H9 (cell line): ENCODE results near the gene CD300LG. TPM values are rescaled to one million over a fixed set of nuclear protein-coding genes. Genes with fewer than 3 reads are reported as not detected.

ENCODE experiments used
- DNase-seq: peaks from one replicate; pipeline ENCODE4 v3.0.0-alpha.2; 2017
- H2AFZ ChIP-seq: one replicate; pipeline ENCODE4 v1.6.1; 2013; ENCODE audit warnings: mild to moderate bottlenecking, low read length, control low read depth, moderate library complexity
- H2AK5ac ChIP-seq: 2 replicates; pipeline ENCODE4 v1.6.1; 2013; ENCODE audit warnings: low read length, control low read depth, mixed read lengths; ENCODE audit not compliant: insufficient read length
- H2BK120ac ChIP-seq: one replicate; pipeline ENCODE4 v1.6.1; 2013; ENCODE audit warnings: low read depth, mild to moderate bottlenecking, low read length, control low read depth, inconsistent platforms; ENCODE audit not compliant: poor library complexity, severe bottlenecking
- H2BK12ac ChIP-seq: 2 replicates; pipeline ENCODE4 v1.6.1; 2013; ENCODE audit warnings: low read length, control low read depth, mixed read lengths, low read depth; ENCODE audit not compliant: insufficient read length
- H2BK15ac ChIP-seq: 2 replicates; pipeline ENCODE4 v1.6.1; 2013; ENCODE audit warnings: low read depth, low read length, control low read depth
- H2BK20ac ChIP-seq: one replicate; pipeline ENCODE4 v1.6.1; 2013; ENCODE audit warnings: low read depth, mild to moderate bottlenecking, low read length, control low read depth, inconsistent platforms; ENCODE audit not compliant: poor library complexity, severe bottlenecking
- H2BK5ac ChIP-seq: 2 replicates; pipeline ENCODE4 v1.6.1; 2013; ENCODE audit warnings: low read length, control low read depth, mixed read lengths; ENCODE audit not compliant: insufficient read length
- H3K14ac ChIP-seq: 2 replicates; pipeline ENCODE4 v1.6.1; 2013; ENCODE audit warnings: low read length, control low read depth; ENCODE audit not compliant: insufficient read depth
- H3K18ac ChIP-seq: 2 replicates; pipeline ENCODE4 v1.6.1; 2013; ENCODE audit warnings: low read depth, mild to moderate bottlenecking, mixed read lengths, low read length, control low read depth; ENCODE audit not compliant: insufficient read length
- H3K23ac ChIP-seq: 2 replicates; pipeline ENCODE4 v1.6.1; 2013; ENCODE audit warnings: low read length, control low read depth, mixed read lengths, low read depth; ENCODE audit not compliant: insufficient read length
- H3K23me2 ChIP-seq: 2 replicates; pipeline ENCODE4 v1.6.1; 2013; ENCODE audit warnings: low read depth, mild to moderate bottlenecking, mixed read lengths, low read length, control low read depth; ENCODE audit not compliant: insufficient read length, poor library complexity, severe bottlenecking
- H3K27ac ChIP-seq: 2 replicates; pipeline ENCODE4 v1.5.1; 2013; ENCODE audit warnings: low read length, control low read depth, mixed read lengths, low read depth; ENCODE audit not compliant: insufficient read length
- H3K27me3 ChIP-seq: 2 replicates; pipeline ENCODE4 v1.6.1; 2013; ENCODE audit warnings: low read length, control low read depth, inconsistent platforms; ENCODE audit not compliant: insufficient read depth
- H3K4ac ChIP-seq: 2 replicates; pipeline ENCODE4 v1.6.1; 2013; ENCODE audit warnings: low read depth, mild to moderate bottlenecking, control low read depth, inconsistent platforms, low read length, moderate library complexity
- H3K4me1 ChIP-seq: 2 replicates; pipeline ENCODE4 v1.6.1; 2013; ENCODE audit warnings: low read length, control low read depth, inconsistent platforms; ENCODE audit not compliant: insufficient read depth
- H3K4me2 ChIP-seq: 2 replicates; pipeline ENCODE4 v1.6.1; 2013; ENCODE audit warnings: low read length, control low read depth, mixed read lengths; ENCODE audit not compliant: insufficient read length, insufficient read depth
- H3K56ac ChIP-seq: 2 replicates; pipeline ENCODE4 v1.6.1; 2013; ENCODE audit warnings: low read depth, mild to moderate bottlenecking, mixed read lengths, low read length, control low read depth; ENCODE audit not compliant: insufficient read length
- H3K79me1 ChIP-seq: 2 replicates; pipeline ENCODE4 v1.6.1; 2013; ENCODE audit warnings: low read depth, mild to moderate bottlenecking, moderate library complexity, low read length, control low read depth, inconsistent platforms; ENCODE audit not compliant: insufficient read depth, poor library complexity, severe bottlenecking
- H3K79me2 ChIP-seq: 2 replicates; pipeline ENCODE4 v1.6.1; 2013; ENCODE audit warnings: low read length, control low read depth, inconsistent platforms; ENCODE audit not compliant: insufficient read depth
- H3K9ac ChIP-seq: 2 replicates; pipeline ENCODE4 v1.6.1; 2013; ENCODE audit warnings: low read length, control low read depth, mixed read lengths; ENCODE audit not compliant: insufficient read length; ENCODE audit errors: extremely low read depth
- H3K9me3 ChIP-seq: one replicate; pipeline ENCODE4 v1.6.1; 2013; ENCODE audit warnings: low read depth, low read length, inconsistent platforms; ENCODE audit not compliant: control insufficient read depth
- H3T11ph ChIP-seq: one replicate; pipeline ENCODE4 v1.6.1; 2013; ENCODE audit warnings: mild to moderate bottlenecking, low read length, control low read depth, inconsistent platforms
- H4K20me1 ChIP-seq: one replicate; pipeline ENCODE4 v1.6.1; 2013; ENCODE audit not compliant: control insufficient read depth, insufficient read length, insufficient read depth
- H4K5ac ChIP-seq: 2 replicates; pipeline ENCODE4 v1.6.1; 2013; ENCODE audit warnings: low read depth, mild to moderate bottlenecking, mixed read lengths, low read length, control low read depth; ENCODE audit not compliant: insufficient read length
- H4K8ac ChIP-seq: replicated peaks from 2 replicates; pipeline ENCODE4 v1.6.1; 2013; ENCODE audit warnings: low read length, control low read depth, mixed read lengths, low read depth; ENCODE audit not compliant: insufficient read length
- H4K91ac ChIP-seq: 2 replicates; pipeline ENCODE4 v1.6.1; 2013; ENCODE audit warnings: low read depth, mild to moderate bottlenecking, moderate library complexity, mixed read lengths, low read length, control low read depth; ENCODE audit not compliant: insufficient read length
- H3K27ac Mint-ChIP-seq, 3 experiments: 2 replicates in 2 of 3; 3 replicates in 1 of 3; pipeline ENCODE4 v1.8.0; 2020 to 2021; ENCODE audit warnings: mixed read lengths in 3 of 3, mild to moderate bottlenecking in 1 of 3, moderate library complexity in 1 of 3
- H3K27me3 Mint-ChIP-seq: 2 replicates; pipeline ENCODE4 v1.8.0; 2021; ENCODE audit warnings: low read depth, mild to moderate bottlenecking, moderate library complexity, mixed read lengths
- H3K36me3 Mint-ChIP-seq, 3 experiments: 2 replicates in 2 of 3; 3 replicates in 1 of 3; pipeline ENCODE4 v1.8.0; 2020 to 2021; ENCODE audit warnings: low read depth in 3 of 3, mixed read lengths in 3 of 3; ENCODE audit not compliant: insufficient read depth in 1 of 3
- H3K4me1 Mint-ChIP-seq, 2 experiments: 2 replicates each; pipeline ENCODE4 v1.8.0; 2020; ENCODE audit warnings: mixed read lengths in 2 of 2
- H3K4me3 Mint-ChIP-seq, 2 experiments: 2 replicates in 1 of 2; 3 replicates in 1 of 2; pipeline ENCODE4 v1.8.0; 2020 to 2021; ENCODE audit warnings: mild to moderate bottlenecking in 2 of 2, mixed read lengths in 2 of 2, moderate library complexity in 1 of 2
- H3K9me3 Mint-ChIP-seq, 2 experiments: 2 replicates in 1 of 2; 3 replicates in 1 of 2; pipeline ENCODE4 v1.8.0; 2020; ENCODE audit warnings: mild to moderate bottlenecking in 2 of 2, mixed read lengths in 2 of 2, moderate library complexity in 1 of 2
- WGBS: extraction: QIAGEN DNeasy Blood & Tissue Kit; methylation state at CpG from one replicate; pipeline ENCODE4 v1.1.7; 2013; ENCODE audit warnings: missing lambda C conversion rate, low lambda C conversion rate, mixed read lengths; ENCODE audit not compliant: insufficient read length; ENCODE audit errors: extremely low coverage; 5-methylcytosine and 5-hydroxymethylcytosine counted together
- total RNA-seq: library from RNA; stranded (reverse); gene quantifications from 2 replicates; pipeline ENCODE4 v1.2.1, GENCODE V29; 2021
- TF ChIP-seq, protein P1 (sequence below): fragments of 200-600 bp; sonication (generic); conservative IDR thresholded peaks from 3 replicates; pipeline ENCODE4 v1.8.0; 2021; ENCODE audit warnings: antibody characterized with exemption, mild to moderate bottlenecking

Gene CD300LG
- total RNA-seq, 1 experiment from 2014 or later = not detected

DNA sequence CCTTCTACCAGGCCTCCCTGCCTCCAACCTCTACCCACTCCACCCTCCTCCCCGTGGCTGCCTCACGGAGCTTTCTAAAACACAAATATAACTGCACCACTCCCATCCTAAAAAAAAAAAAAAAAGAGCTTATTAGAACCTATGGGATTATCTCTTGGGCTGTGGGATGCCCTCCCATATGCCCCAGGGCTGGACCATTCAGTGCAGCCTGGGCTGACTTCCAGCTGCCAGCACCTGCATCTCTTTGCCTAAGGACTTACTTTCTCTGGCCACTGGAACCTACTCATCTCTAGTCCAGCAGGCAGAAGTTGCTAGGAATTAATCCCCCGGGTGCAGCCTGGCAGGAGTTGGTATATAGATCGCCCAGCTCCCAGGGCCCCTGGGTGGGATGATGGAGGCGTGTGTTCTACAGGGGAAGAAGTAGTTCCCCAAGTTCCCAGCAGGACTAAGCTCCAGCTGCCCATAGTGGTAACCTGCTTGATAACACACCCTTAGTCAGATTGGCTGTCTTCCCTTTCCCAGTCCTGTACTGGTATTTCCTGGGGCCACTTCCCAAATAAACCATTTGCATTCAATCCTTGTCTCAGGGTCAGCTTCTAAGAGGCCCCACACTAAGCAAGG lies 24.3 kb upstream of the CD300LG start:
- no peaks in the 10 kb centered on the region for H3K27me3 ChIP-seq
- H3K23me2 ChIP-seq = no peaks in the 10 kb centered on the region
- H3K9me3 Mint-ChIP-seq = no peaks in the 10 kb centered on the region
- no peaks in the 10 kb centered on the region for H3K4me1 Mint-ChIP-seq
- no peak overlapping the region for H3K4me2 ChIP-seq
- H4K20me1 ChIP-seq = no peaks in the 10 kb centered on the region
- H3K9ac ChIP-seq = no peak overlapping the region
- H3T11ph ChIP-seq = no peak overlapping the region
- no peak overlapping the region for H2BK12ac ChIP-seq
- TF ChIP-seq, protein P1, sequence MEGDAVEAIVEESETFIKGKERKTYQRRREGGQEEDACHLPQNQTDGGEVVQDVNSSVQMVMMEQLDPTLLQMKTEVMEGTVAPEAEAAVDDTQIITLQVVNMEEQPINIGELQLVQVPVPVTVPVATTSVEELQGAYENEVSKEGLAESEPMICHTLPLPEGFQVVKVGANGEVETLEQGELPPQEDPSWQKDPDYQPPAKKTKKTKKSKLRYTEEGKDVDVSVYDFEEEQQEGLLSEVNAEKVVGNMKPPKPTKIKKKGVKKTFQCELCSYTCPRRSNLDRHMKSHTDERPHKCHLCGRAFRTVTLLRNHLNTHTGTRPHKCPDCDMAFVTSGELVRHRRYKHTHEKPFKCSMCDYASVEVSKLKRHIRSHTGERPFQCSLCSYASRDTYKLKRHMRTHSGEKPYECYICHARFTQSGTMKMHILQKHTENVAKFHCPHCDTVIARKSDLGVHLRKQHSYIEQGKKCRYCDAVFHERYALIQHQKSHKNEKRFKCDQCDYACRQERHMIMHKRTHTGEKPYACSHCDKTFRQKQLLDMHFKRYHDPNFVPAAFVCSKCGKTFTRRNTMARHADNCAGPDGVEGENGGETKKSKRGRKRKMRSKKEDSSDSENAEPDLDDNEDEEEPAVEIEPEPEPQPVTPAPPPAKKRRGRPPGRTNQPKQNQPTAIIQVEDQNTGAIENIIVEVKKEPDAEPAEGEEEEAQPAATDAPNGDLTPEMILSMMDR = no peak
- H3K9me3 ChIP-seq = no peaks in the 10 kb centered on the region
- no peak overlapping the region for H4K8ac ChIP-seq
- no peak overlapping the region for H2AK5ac ChIP-seq
- no peak overlapping the region for H2AFZ ChIP-seq
- WGBS = no CpG with 5 or more reads among the region's 5 CpGs
- no peak overlapping the region for H3K4ac ChIP-seq
- peaks cover 2 to 8% (median 4%) of the 10 kb centered on the region in 3 experiments; a peak in 6 of 7 replicates for H3K36me3 Mint-ChIP-seq
- no peak overlapping the region for H3K4me3 Mint-ChIP-seq
- no peak overlapping the region for H3K27ac Mint-ChIP-seq
- no peak overlapping the region for H4K91ac ChIP-seq
- no peaks in the 10 kb centered on the region for H3K79me1 ChIP-seq
- no peaks in the 10 kb centered on the region for H3K4me1 ChIP-seq
- H3K18ac ChIP-seq = no peak overlapping the region
- no peak overlapping the region for H4K5ac ChIP-seq
- no peak overlapping the region for H3K23ac ChIP-seq
- no peak overlapping the region for H3K27ac ChIP-seq
- no peak overlapping the region for H3K14ac ChIP-seq
- no peak overlapping the region for H2BK120ac ChIP-seq
- H2BK5ac ChIP-seq = no peak overlapping the region
- no peak overlapping the region for H3K56ac ChIP-seq
- H3K27me3 Mint-ChIP-seq = no peaks in the 10 kb centered on the region; the same call in 1 of the 2 replicates
- no peak for DNase-seq
- no peak overlapping the region for H2BK15ac ChIP-seq
- H3K79me2 ChIP-seq = no peaks in the 10 kb centered on the region
- H2BK20ac ChIP-seq = no peak overlapping the region
